Measurements from ENCODE around the gene GTF3C5. TPM values are rescaled to one million over a fixed set of nuclear protein-coding genes. Genes with fewer than 3 reads are reported as not detected.

Gene GTF3C5
- total RNA-seq, 8 experiments from 2014 or later: 35.8 to 77.3 (median 45.1) TPM

GRCh38 chr9:133107245-133107722 is 76.5 kb downstream of the GTF3C5 start:
- H3K4me3 ChIP-seq: no peak overlapping the region
- in situ Hi-C loops (cut with MboI; ENCODE audit: low pct_unique_long_range_greater_than_20kb in 2 of 9, low sequenced_read_pairs in 9 of 9, unreplicated experiment in 9 of 9): no loop called here
- no peak overlapping the region for H3K27ac ChIP-seq
- no peaks in the 10 kb centered on the region for H3K4me1 ChIP-seq (replicated peaks in 1 of 2)
- ATAC-seq (replicated peaks in 6 of 8): no peak
- 80 to 100% (median 95%) methylated on average over 1 to 4 of the region's 13 CpGs; no CpG with 5 or more reads in 6 of the 10 experiments for WGBS, 10 experiments

Other genes with a start within 250 kb of the GTF3C5 start
- gene AK8, start 152.7 kb upstream of the GTF3C5 start, total RNA-seq: 1 to 10 TPM in 3 of 8 experiments, under 1 TPM in 5; 0.64 to 6.6 (median 0.95) TPM
- 10 to 100 TPM in 1 of 8 experiments, 1 to 10 TPM in 7; 5.0 to 18.7 (median 6.5) TPM for gene SPACA9, start 152.1 kb upstream of the GTF3C5 start, total RNA-seq
- gene TSC1, start 86.4 kb upstream of the GTF3C5 start, total RNA-seq: 10 to 100 TPM; 22.0 to 58.6 (median 31.4) TPM
- gene GFI1B, start 52.3 kb upstream of the GTF3C5 start, total RNA-seq: under 1 TPM in 6 of 8 experiments, not detected in 2; 0.09 to 0.85 (median 0.13) TPM
- 1 to 10 TPM in 3 of 8 experiments, under 1 TPM in 5; 0.38 to 1.6 (median 0.84) TPM for gene CEL, start 31.0 kb downstream of the GTF3C5 start, total RNA-seq
- gene RALGDS, start 90.2 kb downstream of the GTF3C5 start, total RNA-seq: 10 to 100 TPM; 18.3 to 85.1 (median 52.9) TPM
- gene GBGT1, start 132.9 kb downstream of the GTF3C5 start, total RNA-seq: 1 to 10 TPM in 3 of 8 experiments, under 1 TPM in 5; 0.14 to 2.4 (median 0.75) TPM
- gene OBP2B, start 178.3 kb downstream of the GTF3C5 start, total RNA-seq: under 1 TPM in 1 of 8 experiments, not detected in 7; 0.33 TPM
- under 1 TPM in 6 of 8 experiments, not detected in 2; under 0.01 to 0.38 (median 0.12) TPM for gene ABO, start 244.2 kb downstream of the GTF3C5 start, total RNA-seq

All from motor neuron (in vitro differentiated cells).